ENCODE results near the gene FANK1. TPM values are rescaled to one million over a fixed set of nuclear protein-coding genes. Genes with fewer than 3 reads are reported as not detected.
A peak's percentile ranks its signal among the peaks of the same experiment; 100 is the strongest.

Gene FANK1
- total RNA-seq, 1 donor from 2014 or later, result 11.0 TPM

GRCh38 chr10:125999694-126000093 is 103.3 kb downstream of the FANK1 start:
- H3K27ac Mint-ChIP-seq, result no peak overlapping the region
- peaks cover 7% of the 10 kb centered on the region for H3K36me3 Mint-ChIP-seq
- no peak overlapping the region for H3K4me3 Mint-ChIP-seq
- peaks cover 3% of the 10 kb centered on the region for H3K9me3 Mint-ChIP-seq
- no peak for DNase-seq (ENCODE audit: low spot score in 2 of 2, unreplicated experiment in 2 of 2)
- H3K4me1 Mint-ChIP-seq, result peaks cover 10% of the 10 kb centered on the region
- no peaks in the 10 kb centered on the region for H3K27me3 Mint-ChIP-seq (ENCODE audit: low read depth)
- TF ChIP-seq, protein P1, sequence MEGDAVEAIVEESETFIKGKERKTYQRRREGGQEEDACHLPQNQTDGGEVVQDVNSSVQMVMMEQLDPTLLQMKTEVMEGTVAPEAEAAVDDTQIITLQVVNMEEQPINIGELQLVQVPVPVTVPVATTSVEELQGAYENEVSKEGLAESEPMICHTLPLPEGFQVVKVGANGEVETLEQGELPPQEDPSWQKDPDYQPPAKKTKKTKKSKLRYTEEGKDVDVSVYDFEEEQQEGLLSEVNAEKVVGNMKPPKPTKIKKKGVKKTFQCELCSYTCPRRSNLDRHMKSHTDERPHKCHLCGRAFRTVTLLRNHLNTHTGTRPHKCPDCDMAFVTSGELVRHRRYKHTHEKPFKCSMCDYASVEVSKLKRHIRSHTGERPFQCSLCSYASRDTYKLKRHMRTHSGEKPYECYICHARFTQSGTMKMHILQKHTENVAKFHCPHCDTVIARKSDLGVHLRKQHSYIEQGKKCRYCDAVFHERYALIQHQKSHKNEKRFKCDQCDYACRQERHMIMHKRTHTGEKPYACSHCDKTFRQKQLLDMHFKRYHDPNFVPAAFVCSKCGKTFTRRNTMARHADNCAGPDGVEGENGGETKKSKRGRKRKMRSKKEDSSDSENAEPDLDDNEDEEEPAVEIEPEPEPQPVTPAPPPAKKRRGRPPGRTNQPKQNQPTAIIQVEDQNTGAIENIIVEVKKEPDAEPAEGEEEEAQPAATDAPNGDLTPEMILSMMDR (IDR thresholded peaks at IDR 0.05; ENCODE audit: unreplicated experiment), result no peak

- Mint-ChIP-seq H3K27ac (no peak overlapping the region), H3K36me3 (peaks cover 7% of the 10 kb centered on the region), H3K9me3 (peaks cover 3% of the 10 kb centered on the region), H3K4me3 (no peak overlapping the region), H3K27me3 (ENCODE audit: low read depth) (no peaks in the 10 kb centered on the region), H3K4me1 (peaks cover 10% of the 10 kb centered on the region)
- TF ChIP-seq, protein P1 (IDR thresholded peaks at IDR 0.05; ENCODE audit: unreplicated experiment), result no peak
- DNase-seq (ENCODE audit: low spot score in 2 of 2, unreplicated experiment in 2 of 2), result no peak
These were observed 105.2 kb downstream of the FANK1 start for GRCh38 chr10:126001576-126001975.

GRCh38 chr10:126004752-126005151 is 108.4 kb downstream of the FANK1 start:
- peaks cover 2% of the 10 kb centered on the region for H3K36me3 Mint-ChIP-seq
- H3K9me3 Mint-ChIP-seq, result peaks cover 3% of the 10 kb centered on the region
- no peak overlapping the region for H3K4me3 Mint-ChIP-seq
- no peak overlapping the region for H3K27ac Mint-ChIP-seq
- DNase-seq (ENCODE audit: low spot score in 2 of 2, unreplicated experiment in 2 of 2), result no peak
- peaks cover 15% of the 10 kb centered on the region for H3K4me1 Mint-ChIP-seq
- no peaks in the 10 kb centered on the region for H3K27me3 Mint-ChIP-seq (ENCODE audit: low read depth)
- TF ChIP-seq, protein P1 (IDR thresholded peaks at IDR 0.05; ENCODE audit: unreplicated experiment), result no peak

GRCh38 chr10:126006264-126006663 is 109.9 kb downstream of the FANK1 start:
- Mint-ChIP-seq H3K36me3 (peaks cover 5% of the 10 kb centered on the region), H3K4me3 (no peak overlapping the region), H3K27me3 (ENCODE audit: low read depth) (no peaks in the 10 kb centered on the region), H3K9me3 (peaks cover 3% of the 10 kb centered on the region), H3K27ac (no peak overlapping the region), H3K4me1 (peaks cover 11% of the 10 kb centered on the region)
- TF ChIP-seq, protein P1 (IDR thresholded peaks at IDR 0.05; ENCODE audit: unreplicated experiment), result no peak
- no peak for DNase-seq (ENCODE audit: low spot score in 2 of 2, unreplicated experiment in 2 of 2)

DNA sequence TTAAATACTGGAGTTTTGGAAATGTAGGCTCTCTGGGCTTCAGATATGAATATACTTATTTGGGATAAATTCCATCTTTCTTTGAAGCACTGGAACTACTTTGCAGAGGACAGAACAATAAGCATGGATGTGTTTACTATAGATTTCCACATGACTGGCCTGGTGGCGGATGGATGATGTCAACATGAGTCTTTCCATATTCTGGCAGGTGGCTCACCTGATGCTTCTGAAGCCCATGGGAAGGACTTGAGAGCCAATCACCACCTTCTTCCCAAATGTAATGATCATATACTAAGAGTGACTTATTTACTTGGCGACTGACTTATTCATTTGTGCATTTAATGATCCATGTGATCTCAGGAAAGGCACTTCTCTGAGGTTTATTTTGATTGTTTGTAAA is 110.5 kb downstream of the FANK1 start:
- TF ChIP-seq, protein P1 (IDR thresholded peaks at IDR 0.05; ENCODE audit: unreplicated experiment), result no peak
- no peaks in the 10 kb centered on the region for H3K27me3 Mint-ChIP-seq (ENCODE audit: low read depth)
- H3K27ac Mint-ChIP-seq, result no peak overlapping the region
- DNase-seq (ENCODE audit: low spot score in 2 of 2, unreplicated experiment in 2 of 2), result no peak
- H3K4me1 Mint-ChIP-seq, result peaks cover 11% of the 10 kb centered on the region
- H3K36me3 Mint-ChIP-seq, result peaks cover 6% of the 10 kb centered on the region
- H3K4me3 Mint-ChIP-seq, result no peak overlapping the region
- H3K9me3 Mint-ChIP-seq, result peaks cover 3% of the 10 kb centered on the region

DNA sequence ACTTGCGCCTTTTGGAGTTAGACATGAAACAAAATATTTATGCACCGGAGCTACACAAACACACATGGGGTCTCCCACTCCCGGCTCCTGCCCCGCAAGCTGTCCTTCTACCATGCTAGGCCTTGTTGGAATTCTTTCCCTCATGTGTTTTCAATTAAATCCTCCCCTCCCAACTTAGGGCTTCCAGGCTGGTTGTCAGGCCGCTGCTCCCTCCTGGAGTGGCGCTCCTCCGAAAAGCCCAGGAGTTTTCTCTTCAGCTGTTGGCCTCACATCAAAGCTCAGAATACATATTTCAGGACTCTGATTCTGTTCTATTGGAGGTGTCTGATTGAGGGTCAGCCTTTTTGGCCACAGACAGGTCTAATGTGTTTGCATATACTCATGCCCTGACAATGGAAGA is 113.3 kb downstream of the FANK1 start:
- H3K4me1 Mint-ChIP-seq, result peaks cover 11% of the 10 kb centered on the region
- TF ChIP-seq, protein P1 (IDR thresholded peaks at IDR 0.05; ENCODE audit: unreplicated experiment), result no peak
- H3K27ac Mint-ChIP-seq, result peak overlapping the region; percentile 22
- no peak for DNase-seq (ENCODE audit: low spot score in 2 of 2, unreplicated experiment in 2 of 2)
- H3K9me3 Mint-ChIP-seq, result no peaks in the 10 kb centered on the region
- no peaks in the 10 kb centered on the region for H3K27me3 Mint-ChIP-seq (ENCODE audit: low read depth)
- no peak overlapping the region for H3K4me3 Mint-ChIP-seq
- H3K36me3 Mint-ChIP-seq, result peaks cover 6% of the 10 kb centered on the region

All from mesothelial cell of epicardium (in vitro differentiated cells).